Peyer's patch (tissue), 4 donors: ENCODE results near the gene SLC16A5.

ENCODE experiments used
- CTCF ChIP-seq, 6 experiments: fragments of 450-650 bp in 4 of 6; fragments of 200-600 bp in 2 of 6; sonication (generic) in 1 of 6; IDR thresholded peaks; one replicate each; pipeline ENCODE4 v1.5.1; 2017 to 2019; ENCODE audit warnings: antibody characterized with exemption in 6 of 6, mild to moderate bottlenecking in 3 of 6, moderate library complexity in 1 of 6
- POLR2A ChIP-seq, 2 donors: fragments of 450-650 bp; IDR thresholded peaks; one replicate each; pipeline ENCODE4 v1.5.1; 2017; ENCODE audit warnings: antibody characterized with exemption in 2 of 2, mild to moderate bottlenecking in 2 of 2, moderate library complexity in 2 of 2

- TF ChIP-seq CTCF (IDR thresholded peaks at IDR 0.05) (no peak), POLR2A (IDR thresholded peaks at IDR 0.05) (no peak)
Observed at GRCh38 chr17:75099881-75100595, 12.3 kb downstream of the SLC16A5 start.
